ENCODE measurements around the gene CCDC51. TPM values are rescaled to one million over a fixed set of nuclear protein-coding genes. Genes with fewer than 3 reads are reported as not detected.

The CCDC51 gene
- total RNA-seq, 2 experiments from 2014 or later = 16.3 to 16.5 TPM

DNA sequence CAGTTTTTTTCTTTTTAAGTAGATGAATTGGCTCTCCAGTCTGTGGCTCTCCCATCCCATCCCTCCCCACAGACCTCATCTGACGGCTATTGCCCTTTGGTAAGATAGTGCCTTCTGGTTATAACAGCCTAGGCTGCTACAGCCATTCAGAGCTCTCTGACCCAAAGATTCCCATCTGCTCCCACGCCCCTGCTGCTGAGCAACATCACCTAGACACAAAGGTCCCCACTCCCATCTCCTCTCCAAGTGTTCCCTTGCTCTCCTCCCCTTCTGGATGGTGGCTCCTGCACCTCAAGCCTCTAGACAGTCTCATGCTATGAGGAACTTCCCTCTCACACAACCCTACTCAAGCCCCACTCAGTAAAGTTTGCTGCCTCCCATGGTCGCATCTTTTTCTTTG lies 44.2 kb downstream of the CCDC51 start:
- Mint-ChIP-seq H3K27ac (no peak overlapping the region), H3K27me3 (ENCODE audit: low read depth) (peaks cover 23% of the 10 kb centered on the region), H3K4me3 (no peak overlapping the region), H3K36me3 (ENCODE audit: low read depth) (no peaks in the 10 kb centered on the region), H3K9me3 (ENCODE audit: insufficient read depth) (no peaks in the 10 kb centered on the region), H3K4me1 (ENCODE audit: low read depth) (peaks cover 2% of the 10 kb centered on the region)
- CTCF ChIA-PET = interaction anchor here (4.2 kb wide), 1 partner anchor 40 kb away, joined by 22 read pairs; no protein-coding TSS in a partner anchor
- ATAC-seq (no peak), DNase-seq (no peak)
- POLR2A ChIA-PET = interaction anchor here (0.6 kb wide), 1 partner anchor 154 kb away, joined by 3 read pairs; no protein-coding TSS in a partner anchor

DNA sequence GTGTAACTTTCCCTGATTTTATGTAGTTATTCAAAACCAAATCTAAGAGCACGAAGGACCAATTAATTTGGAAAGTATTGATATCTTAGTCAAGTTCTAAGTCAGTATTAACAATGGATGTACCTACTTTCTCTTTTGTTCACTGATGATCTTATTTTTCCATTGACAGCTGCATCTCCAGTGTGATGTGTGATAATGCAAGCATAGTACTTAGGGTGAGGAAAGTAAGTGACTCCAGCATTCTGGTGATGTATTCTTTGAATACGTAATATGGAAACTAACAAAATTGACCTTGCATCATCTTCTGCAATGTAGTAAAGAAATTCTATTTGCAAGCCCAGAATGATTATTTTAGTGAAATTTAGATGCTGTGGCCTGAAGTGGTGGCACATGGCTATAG lies 45.5 kb downstream of the CCDC51 start:
- Mint-ChIP-seq H3K9me3 (ENCODE audit: insufficient read depth) (no peaks in the 10 kb centered on the region), H3K27me3 (ENCODE audit: low read depth) (peaks cover 31% of the 10 kb centered on the region), H3K4me3 (no peak overlapping the region), H3K4me1 (ENCODE audit: low read depth) (peaks cover 2% of the 10 kb centered on the region), H3K27ac (no peak overlapping the region), H3K36me3 (ENCODE audit: low read depth) (no peaks in the 10 kb centered on the region)
- ChIA-PET POLR2A (no interaction called here), CTCF (interaction anchor here (1.3 to 4.2 kb wide), 2 partner anchors 42 to 113 kb away, joined by 3 to 22 read pairs; no protein-coding TSS in a partner anchor)
- ATAC-seq (no peak), DNase-seq (no peak)

DNA sequence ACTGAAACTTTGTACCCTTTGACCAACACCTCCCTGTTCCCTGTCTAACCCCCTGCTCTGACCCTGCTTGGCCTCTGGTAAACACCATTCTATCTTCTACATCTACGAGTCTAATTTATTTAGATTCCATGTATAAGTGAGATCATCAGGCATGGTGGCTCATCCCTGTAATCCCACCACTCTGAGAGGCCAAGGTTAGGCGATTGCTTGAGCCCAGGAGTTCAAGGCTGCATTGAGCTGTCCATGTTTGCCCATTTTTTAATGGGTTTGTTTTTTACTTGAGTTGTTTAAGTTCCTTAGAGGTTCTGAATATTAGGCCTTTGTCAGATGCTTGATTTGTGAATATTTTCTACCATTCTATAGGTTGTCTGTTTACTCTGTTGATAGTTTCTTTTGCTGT lies 51.0 kb downstream of the CCDC51 start:
- ATAC-seq = no peak
- POLR2A ChIA-PET = no interaction called here
- Mint-ChIP-seq H3K36me3 (ENCODE audit: low read depth) (no peaks in the 10 kb centered on the region), H3K4me3 (no peak overlapping the region), H3K4me1 (ENCODE audit: low read depth) (no peaks in the 10 kb centered on the region), H3K9me3 (ENCODE audit: insufficient read depth) (no peaks in the 10 kb centered on the region), H3K27me3 (ENCODE audit: low read depth) (peaks cover 54% of the 10 kb centered on the region), H3K27ac (no peak overlapping the region)
- no peak for DNase-seq
- CTCF ChIA-PET = interaction anchor here (1.9 to 2.2 kb wide), 2 partner anchors 11 to 47 kb away, joined by 10 to 11 read pairs; no protein-coding TSS in a partner anchor

DNA sequence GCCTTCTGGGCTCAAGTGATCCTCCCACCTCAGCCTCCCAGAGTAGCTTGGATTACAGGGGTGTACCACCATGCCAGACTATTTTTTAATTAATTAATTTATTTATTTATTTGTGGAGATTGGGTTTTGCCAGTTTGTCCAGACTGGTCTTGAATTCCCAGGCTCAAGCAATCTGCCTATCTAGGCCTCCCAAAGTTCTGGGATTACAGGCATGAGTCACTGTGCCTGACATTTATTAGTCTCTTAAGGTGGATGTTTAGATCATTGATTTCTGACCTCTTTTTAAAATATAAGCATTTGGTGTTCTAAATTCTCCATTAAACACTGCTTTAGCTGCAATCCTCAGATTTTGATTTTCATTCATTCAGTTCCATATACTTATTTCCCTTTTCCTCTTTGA lies 52.3 kb downstream of the CCDC51 start:
- H3K36me3 Mint-ChIP-seq (ENCODE audit: low read depth) = no peaks in the 10 kb centered on the region
- H3K27ac Mint-ChIP-seq = no peak overlapping the region
- no peak for ATAC-seq
- DNase-seq = no peak
- H3K9me3 Mint-ChIP-seq (ENCODE audit: insufficient read depth) = no peaks in the 10 kb centered on the region
- POLR2A ChIA-PET = no interaction called here
- H3K27me3 Mint-ChIP-seq (ENCODE audit: low read depth) = peaks cover 57% of the 10 kb centered on the region
- no peaks in the 10 kb centered on the region for H3K4me1 Mint-ChIP-seq (ENCODE audit: low read depth)
- CTCF ChIA-PET = interaction anchor here (0.8 to 2.2 kb wide), 2 partner anchors 13 to 36 kb away, joined by 3 to 11 read pairs; no protein-coding TSS in a partner anchor
- no peak overlapping the region for H3K4me3 Mint-ChIP-seq

Other genes starting within 250 kb of the CCDC51 start
- not detected for gene CAMP, start 216.6 kb downstream of the CCDC51 start, total RNA-seq
- gene ZNF589, start 199.0 kb downstream of the CCDC51 start, total RNA-seq = 10 to 100 TPM; 29.7 to 30.3 TPM
- gene NME6, start 138.8 kb downstream of the CCDC51 start, total RNA-seq = 10 to 100 TPM; 34.1 to 37.7 TPM
- gene SPINK8, start 106.5 kb downstream of the CCDC51 start, total RNA-seq = not detected
- not detected for gene FBXW12, start 67.9 kb downstream of the CCDC51 start, total RNA-seq
- gene PLXNB1, start 10.0 kb downstream of the CCDC51 start, total RNA-seq = 1 to 10 TPM in 1 of 2 experiments, under 1 TPM in 1; 0.76 to 1.7 TPM
- gene TMA7, start 138 bp upstream of the CCDC51 start, total RNA-seq = 100 to 1,000 TPM; 339 to 364 TPM
- 10 to 100 TPM; 18.8 to 20.3 TPM for gene ATRIP, start 6.6 kb upstream of the CCDC51 start, total RNA-seq
- 100 to 1,000 TPM; 195 to 201 TPM for gene SHISA5, start 64.1 kb upstream of the CCDC51 start, total RNA-seq
- gene PFKFB4, start 116.7 kb upstream of the CCDC51 start, total RNA-seq = 10 to 100 TPM; 42.8 to 49.1 TPM
- gene UCN2, start 123.7 kb upstream of the CCDC51 start, total RNA-seq = not detected
- gene COL7A1, start 155.2 kb upstream of the CCDC51 start, total RNA-seq = 1 to 10 TPM; 1.2 to 1.6 TPM
- gene UQCRC1, start 169.5 kb upstream of the CCDC51 start, total RNA-seq = 100 to 1,000 TPM; 196 to 202 TPM
- under 1 TPM in 1 of 2 experiments, not detected in 1; 0.39 TPM for gene TMEM89, start 181.7 kb upstream of the CCDC51 start, total RNA-seq
- 10 to 100 TPM; 58.0 to 61.5 TPM for gene SLC26A6, start 195.3 kb upstream of the CCDC51 start, total RNA-seq
- gene CELSR3, start 222.8 kb upstream of the CCDC51 start, total RNA-seq = 10 to 100 TPM; 19.5 to 20.2 TPM
- gene NCKIPSD, start 245.8 kb upstream of the CCDC51 start, total RNA-seq = 10 to 100 TPM; 56.5 to 57.1 TPM

All from activated CD8-positive, alpha-beta T cell treated with anti-CD3 and anti-CD28 coated beads, Interleukin-2, amount 10 ng/mL, durations not matched to agents 7 days and 5 days (primary cell).